Lower leg skin (tissue), 4 donors: ENCODE measurements around the gene CTTN. TPM values are rescaled to one million over a fixed set of nuclear protein-coding genes. Genes with fewer than 3 reads are reported as not detected.

Source experiments
- DNase-seq, 2 donors: peaks; one replicate each; pipeline ENCODE4 v3.0.0-alpha.2; 2019; ENCODE audit warnings: low spot score in 2 of 2
- H3K4me3 ChIP-seq: fragments of 200-600 bp; sonication (generic); 2 replicates; pipeline ENCODE4 v1.5.1; 2017; ENCODE audit warnings: mild to moderate bottlenecking, low read depth; ENCODE audit not compliant: poor library complexity, severe bottlenecking
- CTCF ChIP-seq, 3 donors: fragments of 450-650 bp; IDR thresholded peaks; one replicate each; pipeline ENCODE4 v1.5.1; 2016; ENCODE audit warnings: antibody characterized with exemption in 3 of 3, mild to moderate bottlenecking in 3 of 3, moderate library complexity in 2 of 3
- POLR2A ChIP-seq, 2 donors: fragments of 450-650 bp; IDR thresholded peaks; one replicate each; pipeline ENCODE4 v1.6.1; 2016 to 2017; ENCODE audit warnings: antibody characterized with exemption in 2 of 2, mild to moderate bottlenecking in 1 of 2, moderate library complexity in 1 of 2
- WGBS, 2 donors: methylation state at CpG; one replicate each; pipeline ENCODE4 v1.1.5; 2018; 5-methylcytosine and 5-hydroxymethylcytosine counted together
- intact Hi-C: fragments of 100-400 bp; cut with DNase I; formaldehyde crosslinking; loops from one replicate; pipeline ENCODE4 v1.15.0; 2023; ENCODE audit warnings: low total_unique reads
- total RNA-seq, 4 donors: library from RNA; depleted of rRNA; stranded (reverse); fragments of >200 nt; gene quantifications; one replicate each; pipeline ENCODE4 v1.1.0, GENCODE V29; 2016

Gene CTTN
- total RNA-seq, 4 donors from 2014 or later = 251 to 343 (median 288) TPM

GRCh38 chr11:70481625-70482528 is 83.5 kb downstream of the CTTN start:
- TF ChIP-seq POLR2A (IDR thresholded peaks at IDR 0.05) = no peak
- TF ChIP-seq CTCF (IDR thresholded peaks at IDR 0.05) = no peak
- H3K4me3 ChIP-seq = no peak overlapping the region
- WGBS, 2 donors = 79 to 82% methylated on average over 20 to 21 of the region's 21 CpGs
- DNase-seq = no peak
- intact Hi-C loops = no loop called here

- WGBS, 2 donors = 61% methylated on average over 11 to 12 of the region's 12 CpGs
- no peak for TF ChIP-seq POLR2A (IDR thresholded peaks at IDR 0.05)
- H3K4me3 ChIP-seq = no peak overlapping the region
- intact Hi-C loops = no loop called here
- no peak for DNase-seq
These were observed 84.2 kb downstream of the CTTN start for GRCh38 chr11:70482529-70482917.

GRCh38 chr11:70483077-70483861 is 84.9 kb downstream of the CTTN start:
- WGBS, 2 donors = 86 to 91% methylated on average over 9 of the region's 9 CpGs
- no peak for DNase-seq
- H3K4me3 ChIP-seq = no peak overlapping the region
- TF ChIP-seq CTCF (IDR thresholded peaks at IDR 0.05) (no peak), POLR2A (IDR thresholded peaks at IDR 0.05) (no peak)
- intact Hi-C loops = no loop called here

- WGBS, 2 donors = 89 to 95% methylated on average over 2 of the region's 2 CpGs
These were observed 85.6 kb downstream of the CTTN start for GRCh38 chr11:70483917-70484316.

GRCh38 chr11:70485326-70486025 is 87.1 kb downstream of the CTTN start:
- no peak for TF ChIP-seq POLR2A (IDR thresholded peaks at IDR 0.05)
- no peak for TF ChIP-seq CTCF (IDR thresholded peaks at IDR 0.05)
- 94% methylated on average over 31 of the region's 31 CpGs for WGBS, 2 donors
- intact Hi-C loops = no loop called here
- DNase-seq = no peak
- H3K4me3 ChIP-seq = no peak overlapping the region

More at GRCh38 chr11:70483917-70484316, 85.6 kb downstream of the CTTN start:
- no peak overlapping the region for H3K4me3 ChIP-seq
- DNase-seq = no peak
- TF ChIP-seq CTCF (IDR thresholded peaks at IDR 0.05) (no peak), POLR2A (IDR thresholded peaks at IDR 0.05) (no peak)
- intact Hi-C loops = no loop called here

GRCh38 chr11:70486026-70486415 is 87.7 kb downstream of the CTTN start:
- DNase-seq = no peak
- WGBS, 2 donors = 94 to 95% methylated on average over 22 of the region's 22 CpGs
- no peak overlapping the region for H3K4me3 ChIP-seq
- TF ChIP-seq CTCF (IDR thresholded peaks at IDR 0.05) = no peak
- no peak for TF ChIP-seq POLR2A (IDR thresholded peaks at IDR 0.05)
- intact Hi-C loops = no loop called here
